Thyroid gland (tissue), 4 donors: ENCODE data around the gene C16orf74. TPM values are rescaled to one million over a fixed set of nuclear protein-coding genes. Genes with fewer than 3 reads are reported as not detected.
A peak's percentile ranks its signal among the peaks of the same experiment; 100 is the strongest.

Experiments used
- DNase-seq, 2 donors: peaks; one replicate each; pipeline ENCODE4 v3.0.0-alpha.2; 2019
- H3K27ac ChIP-seq, 3 donors: fragments of 200-600 bp; sonication (generic); 1 replicate in 2 of 3; 2 replicates in 1 of 3; pipeline ENCODE4 v1.5.1; 2016 to 2019; ENCODE audit warnings: mild to moderate bottlenecking in 1 of 3, moderate library complexity in 1 of 3
- H3K27me3 ChIP-seq: fragments of 200-600 bp; sonication (generic); one replicate; pipeline ENCODE4 v1.5.1; 2019
- H3K36me3 ChIP-seq, 2 donors: fragments of 200-600 bp; sonication (generic); one replicate each; pipeline ENCODE4 v1.5.1; 2016 to 2019
- H3K4me1 ChIP-seq, 2 donors: fragments of 200-600 bp; sonication (generic); one replicate each; pipeline ENCODE4 v1.5.1; 2017 to 2019
- H3K4me3 ChIP-seq, 3 donors: fragments of 200-600 bp; sonication (generic); replicated peaks in 1 of 3; 1 replicate in 2 of 3; 2 replicates in 1 of 3; pipeline ENCODE4 v1.5.1; 2016; ENCODE audit warnings: mild to moderate bottlenecking in 1 of 3
- H3K9me3 ChIP-seq: fragments of 200-600 bp; sonication (generic); one replicate; pipeline ENCODE4 v1.5.1; 2017
- POLR2A ChIP-seq, 2 donors: fragments of 450-650 bp; IDR thresholded peaks; one replicate each; pipeline ENCODE4 v1.6.1; 2017; ENCODE audit warnings: antibody characterized with exemption in 2 of 2, mild to moderate bottlenecking in 2 of 2, moderate library complexity in 1 of 2
- WGBS, 2 donors: methylation state at CpG; one replicate each; pipeline ENCODE4 v1.1.5; 2017; 5-methylcytosine and 5-hydroxymethylcytosine counted together
- intact Hi-C: fragments of 100-400 bp; cut with DNase I; formaldehyde crosslinking; loops from one replicate; pipeline ENCODE4 v1.15.1; 2023
- total RNA-seq, 4 donors: library from RNA; depleted of rRNA; stranded (reverse); fragments of >200 nt; gene quantifications; one replicate each; pipeline ENCODE4 v1.2.3, GENCODE V29; 2016
- TF ChIP-seq, protein P1 (sequence below), 6 experiments: fragments of 200-600 bp in 3 of 6; fragments of 450-650 bp in 3 of 6; sonication (generic) in 3 of 6; IDR thresholded peaks; one replicate each; pipeline ENCODE4 v1.5.1; 2016 to 2019; ENCODE audit warnings: antibody characterized with exemption in 6 of 6, mild to moderate bottlenecking in 2 of 6, inconsistent platforms in 1 of 6, moderate library complexity in 1 of 6

C16orf74 gene
- total RNA-seq, 4 donors from 2014 or later = 5.1 to 8.4 (median 6.3) TPM; not detected in 1

DNA sequence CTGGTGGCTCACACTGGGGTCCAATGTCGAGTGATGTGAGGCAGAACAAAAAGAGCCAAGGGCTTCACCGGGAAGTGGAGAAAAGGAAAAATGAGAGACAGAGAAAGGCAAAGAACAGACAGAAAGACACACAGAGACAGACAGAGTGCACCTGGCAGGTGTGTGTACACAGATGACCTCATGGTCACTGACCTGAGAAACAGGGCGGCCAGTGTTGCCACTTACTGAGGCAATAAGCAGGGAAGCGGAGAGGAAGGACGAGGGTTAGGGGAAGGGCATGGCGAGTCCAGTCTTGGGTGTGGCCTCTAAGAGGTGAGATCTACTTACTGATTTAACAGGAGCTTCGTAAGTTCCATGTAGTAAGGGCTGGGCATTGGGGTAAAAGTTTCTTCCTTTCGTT lies 69.6 kb downstream of the C16orf74 start:
- Histone ChIP-seq H3K4me1 (peaks cover 22 to 25% of the 10 kb centered on the region in 2 donors), H3K27me3 (no peaks in the 10 kb centered on the region), H3K36me3 (no peaks in the 10 kb centered on the region), H3K4me3 (no peak overlapping the region), H3K9me3 (no peaks in the 10 kb centered on the region), H3K27ac (peak overlapping the region; percentile 16 to 66 (median 59))
- 47 to 51% methylated on average over 8 of the region's 8 CpGs for WGBS, 2 donors
- intact Hi-C loops = no loop called here
- TF ChIP-seq, protein P1, sequence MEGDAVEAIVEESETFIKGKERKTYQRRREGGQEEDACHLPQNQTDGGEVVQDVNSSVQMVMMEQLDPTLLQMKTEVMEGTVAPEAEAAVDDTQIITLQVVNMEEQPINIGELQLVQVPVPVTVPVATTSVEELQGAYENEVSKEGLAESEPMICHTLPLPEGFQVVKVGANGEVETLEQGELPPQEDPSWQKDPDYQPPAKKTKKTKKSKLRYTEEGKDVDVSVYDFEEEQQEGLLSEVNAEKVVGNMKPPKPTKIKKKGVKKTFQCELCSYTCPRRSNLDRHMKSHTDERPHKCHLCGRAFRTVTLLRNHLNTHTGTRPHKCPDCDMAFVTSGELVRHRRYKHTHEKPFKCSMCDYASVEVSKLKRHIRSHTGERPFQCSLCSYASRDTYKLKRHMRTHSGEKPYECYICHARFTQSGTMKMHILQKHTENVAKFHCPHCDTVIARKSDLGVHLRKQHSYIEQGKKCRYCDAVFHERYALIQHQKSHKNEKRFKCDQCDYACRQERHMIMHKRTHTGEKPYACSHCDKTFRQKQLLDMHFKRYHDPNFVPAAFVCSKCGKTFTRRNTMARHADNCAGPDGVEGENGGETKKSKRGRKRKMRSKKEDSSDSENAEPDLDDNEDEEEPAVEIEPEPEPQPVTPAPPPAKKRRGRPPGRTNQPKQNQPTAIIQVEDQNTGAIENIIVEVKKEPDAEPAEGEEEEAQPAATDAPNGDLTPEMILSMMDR (IDR thresholded peaks at IDR 0.05) = no peak
- TF ChIP-seq POLR2A (IDR thresholded peaks at IDR 0.05) = no peak
- DNase-seq = peak; percentile 79 to 80

- intact Hi-C loops = no loop called here
- Histone ChIP-seq H3K9me3 (no peaks in the 10 kb centered on the region), H3K27ac (peak overlapping the region; percentile 16 to 66 (median 59)), H3K4me1 (peaks cover 22 to 25% of the 10 kb centered on the region in 2 donors), H3K4me3 (no peak overlapping the region), H3K36me3 (peaks cover 1 to 2% of the 10 kb centered on the region in 2 donors), H3K27me3 (no peaks in the 10 kb centered on the region)
- no peak for TF ChIP-seq POLR2A (IDR thresholded peaks at IDR 0.05)
- TF ChIP-seq, protein P1 (IDR thresholded peaks at IDR 0.05) = no peak
- 66 to 77% methylated on average over 6 of the region's 6 CpGs for whole genome bisulfite sequencing, 2 donors
- DNase-seq = no peak
Measured at GRCh38 chr16:85680352-85680944, 70.4 kb downstream of the C16orf74 start.

- WGBS, 2 donors = 59 to 77% methylated on average over 6 of the region's 6 CpGs
- peaks cover 22 to 25% of the 10 kb centered on the region in 2 donors for H3K4me1 ChIP-seq
Measured at GRCh38 chr16:85679870-85680269, 71.0 kb downstream of the C16orf74 start.

GRCh38 chr16:85678821-85679220 lies 72.1 kb downstream of the C16orf74 start:
- intact Hi-C loops = no loop called here
- H3K36me3 ChIP-seq = peaks cover 12 to 15% of the 10 kb centered on the region in 2 donors
- TF ChIP-seq POLR2A (IDR thresholded peaks at IDR 0.05) = no peak
- TF ChIP-seq, protein P1 (IDR thresholded peaks at IDR 0.05) = no peak
- H3K4me3 ChIP-seq = no peak overlapping the region
- no peak for DNase-seq
- H3K4me1 ChIP-seq = peaks cover 25 to 26% of the 10 kb centered on the region in 2 donors
- no peaks in the 10 kb centered on the region for H3K27me3 ChIP-seq
- H3K27ac ChIP-seq = peak overlapping the region in 1 of 3 donors; percentile 50
- H3K9me3 ChIP-seq = no peaks in the 10 kb centered on the region
- 92 to 93% methylated on average over 5 of the region's 5 CpGs for WGBS, 2 donors

More at GRCh38 chr16:85679870-85680269, 71.0 kb downstream of the C16orf74 start:
- intact Hi-C loops = no loop called here
- Histone ChIP-seq H3K4me3 (no peak overlapping the region), H3K27me3 (no peaks in the 10 kb centered on the region), H3K27ac (peak overlapping the region in 2 of 3 donors; percentile 16 to 66), H3K36me3 (peaks cover 7 to 8% of the 10 kb centered on the region in 2 donors), H3K9me3 (no peaks in the 10 kb centered on the region)
- no peak for TF ChIP-seq POLR2A (IDR thresholded peaks at IDR 0.05)
- TF ChIP-seq, protein P1 (IDR thresholded peaks at IDR 0.05) = no peak
- DNase-seq = peak; percentile 54 to 68

GRCh38 chr16:85678016-85678415 lies 72.9 kb downstream of the C16orf74 start:
- peak; percentile 62 to 83 for DNase-seq
- Histone ChIP-seq H3K9me3 (no peaks in the 10 kb centered on the region), H3K4me1 (peaks cover 25 to 26% of the 10 kb centered on the region in 2 donors), H3K4me3 (no peak overlapping the region), H3K27ac (peak overlapping the region in 1 of 3 donors; percentile 50), H3K36me3 (peaks cover 14 to 15% of the 10 kb centered on the region in 2 donors), H3K27me3 (no peaks in the 10 kb centered on the region)
- intact Hi-C loops = no loop called here
- TF ChIP-seq, protein P1 (IDR thresholded peaks at IDR 0.05) = no peak
- no peak for TF ChIP-seq POLR2A (IDR thresholded peaks at IDR 0.05)
- WGBS, 2 donors = 50 to 62% methylated on average over 8 of the region's 8 CpGs
